T follicular helper cell (primary cell): ENCODE results near the gene NLGN1.
"Not testable (repeated sequence)": the region's sequence is repeated elsewhere in the genome, so short reads cannot be mapped to it uniquely, and the experiment has no call there.

ENCODE experiments used
- DNase-seq: peaks from one replicate; pipeline ENCODE4 v3.0.0-alpha.2; 2020; ENCODE audit warnings: low read depth

NLGN1 gene

GRCh38 chr3:173430576-173430975, 33.0 kb downstream of the NLGN1 start:
- no peak for DNase-seq

GRCh38 chr3:173439004-173439403, 41.5 kb downstream of the NLGN1 start:
- no peak for DNase-seq

GRCh38 chr3:173440514-173440913, 43.0 kb downstream of the NLGN1 start:
- DNase-seq = no peak

- DNase-seq = not testable (repeated sequence)
These were observed 54.0 kb downstream of the NLGN1 start for GRCh38 chr3:173451561-173451960.

- DNase-seq = no peak
These were observed 65.7 kb downstream of the NLGN1 start for GRCh38 chr3:173463250-173463649.

GRCh38 chr3:173465112-173465511, 67.6 kb downstream of the NLGN1 start:
- DNase-seq = no peak

GRCh38 chr3:173465898-173466678, 68.5 kb downstream of the NLGN1 start:
- no peak for DNase-seq

GRCh38 chr3:173467501-173467900, 70.0 kb downstream of the NLGN1 start:
- no peak for DNase-seq

GRCh38 chr3:173473237-173473636, 75.7 kb downstream of the NLGN1 start:
- no peak for DNase-seq

GRCh38 chr3:173479301-173479700, 81.8 kb downstream of the NLGN1 start:
- no peak for DNase-seq

- DNase-seq = no peak
These were observed 104.5 kb downstream of the NLGN1 start for GRCh38 chr3:173501931-173502489.

- no peak for DNase-seq
These were observed 105.5 kb downstream of the NLGN1 start for GRCh38 chr3:173502983-173503568.

- no peak for DNase-seq
These were observed 113.0 kb downstream of the NLGN1 start for GRCh38 chr3:173510565-173510964.

- no peak for DNase-seq
These were observed 115.6 kb downstream of the NLGN1 start for GRCh38 chr3:173513123-173513522.

GRCh38 chr3:173529062-173529711, 131.6 kb downstream of the NLGN1 start:
- DNase-seq = no peak

- no peak for DNase-seq
These were observed 134.1 kb downstream of the NLGN1 start for GRCh38 chr3:173531602-173532001.

- no peak for DNase-seq
These were observed 140.9 kb downstream of the NLGN1 start for GRCh38 chr3:173538410-173538809.

- DNase-seq = not testable (repeated sequence)
These were observed 148.0 kb downstream of the NLGN1 start for GRCh38 chr3:173545590-173545989.

GRCh38 chr3:173547070-173547469, 149.5 kb downstream of the NLGN1 start:
- DNase-seq = no peak

- DNase-seq = no peak
These were observed 150.7 kb downstream of the NLGN1 start for GRCh38 chr3:173548261-173548660.

- DNase-seq = no peak
These were observed 155.0 kb downstream of the NLGN1 start for GRCh38 chr3:173552526-173552925.

GRCh38 chr3:173553635-173554280, 156.2 kb downstream of the NLGN1 start:
- DNase-seq = no peak
